DMS79 (cell line): Measurements from ENCODE around the gene ACTR1A.
"Not testable (repeated sequence)": the region's sequence is repeated elsewhere in the genome, so short reads cannot be mapped to it uniquely, and the experiment has no call there.

Source experiments
- DNase-seq: peaks from one replicate; lab custom pipeline; 2025; lab: John Stamatoyannopoulos, UW

The ACTR1A gene

GRCh38 chr10:102484021-102484420 lies 18.5 kb downstream of the ACTR1A start:
- DNase-seq = no peak

DNA sequence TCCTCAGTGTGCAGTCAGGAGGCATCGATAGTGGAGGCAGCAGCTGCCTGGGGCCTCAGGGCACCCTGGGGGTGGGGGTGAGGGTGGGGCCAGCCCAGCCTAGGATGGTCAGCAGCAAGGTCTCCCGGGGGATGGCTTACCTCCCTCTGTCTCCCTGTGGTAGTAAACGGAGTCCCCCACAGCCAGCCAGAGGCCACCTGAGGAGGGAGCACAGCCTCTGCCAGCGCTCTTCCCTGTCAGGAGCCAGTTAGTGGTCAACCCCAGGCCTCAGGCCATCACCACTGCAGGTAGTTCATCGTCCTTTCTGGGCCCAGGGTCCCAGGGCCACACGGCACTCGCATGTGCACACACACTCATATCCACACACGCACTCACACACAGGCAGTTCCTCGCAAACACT lies 22.1 kb downstream of the ACTR1A start:
- no peak for DNase-seq

GRCh38 chr10:102479651-102480050 lies 22.9 kb downstream of the ACTR1A start:
- no peak for DNase-seq

GRCh38 chr10:102476466-102477141 lies 25.9 kb downstream of the ACTR1A start:
- peak; percentile 65 for DNase-seq

GRCh38 chr10:102475451-102476040 lies 27.0 kb downstream of the ACTR1A start:
- DNase-seq = no peak

- no peak for DNase-seq
These were observed 28.8 kb downstream of the ACTR1A start for GRCh38 chr10:102473445-102474331.

DNA sequence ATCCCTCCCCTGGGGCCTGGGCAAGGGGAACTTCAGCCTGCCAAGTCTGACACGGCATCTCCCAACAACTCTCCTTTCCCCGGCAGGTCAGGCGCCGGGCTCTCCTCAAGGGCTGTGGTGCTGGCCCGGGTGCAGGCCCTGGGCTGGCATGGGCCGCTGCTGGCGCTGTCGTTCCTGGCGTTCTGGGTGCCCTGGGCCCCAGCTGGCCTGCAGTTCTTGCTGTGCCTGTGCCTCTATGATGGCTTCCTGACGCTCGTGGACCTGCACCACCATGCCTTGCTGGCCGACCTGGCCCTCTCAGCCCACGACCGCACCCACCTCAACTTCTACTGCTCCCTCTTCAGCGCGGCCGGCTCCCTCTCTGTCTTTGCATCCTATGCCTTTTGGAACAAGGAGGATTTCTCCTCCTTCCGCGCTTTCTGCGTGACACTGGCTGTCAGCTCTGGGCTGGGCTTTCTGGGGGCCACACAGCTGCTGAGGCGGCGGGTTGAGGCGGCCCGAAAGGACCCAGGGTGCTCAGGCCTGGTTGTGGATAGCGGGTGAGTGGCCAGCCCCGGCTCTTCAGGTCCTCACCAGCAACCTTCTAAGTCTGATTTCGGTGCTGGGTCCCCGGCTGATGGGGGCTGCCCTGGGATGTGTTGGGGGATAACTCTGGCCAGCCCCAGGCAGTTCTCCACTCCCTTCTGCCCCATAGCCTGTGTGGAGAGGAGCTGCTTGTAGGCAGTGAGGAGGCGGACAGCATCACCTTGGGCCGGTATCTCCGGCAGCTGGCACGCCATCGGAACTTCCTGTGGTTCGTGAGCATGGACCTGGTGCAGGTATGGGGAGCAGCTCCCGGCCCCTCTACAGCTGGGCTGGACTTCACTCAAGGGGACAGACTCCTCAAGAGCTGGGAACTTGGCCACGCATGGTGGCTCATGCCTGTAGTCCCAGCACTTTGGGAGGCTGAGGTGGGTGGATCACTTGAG lies 31.6 kb downstream of the ACTR1A start:
- no peak for DNase-seq

DNA sequence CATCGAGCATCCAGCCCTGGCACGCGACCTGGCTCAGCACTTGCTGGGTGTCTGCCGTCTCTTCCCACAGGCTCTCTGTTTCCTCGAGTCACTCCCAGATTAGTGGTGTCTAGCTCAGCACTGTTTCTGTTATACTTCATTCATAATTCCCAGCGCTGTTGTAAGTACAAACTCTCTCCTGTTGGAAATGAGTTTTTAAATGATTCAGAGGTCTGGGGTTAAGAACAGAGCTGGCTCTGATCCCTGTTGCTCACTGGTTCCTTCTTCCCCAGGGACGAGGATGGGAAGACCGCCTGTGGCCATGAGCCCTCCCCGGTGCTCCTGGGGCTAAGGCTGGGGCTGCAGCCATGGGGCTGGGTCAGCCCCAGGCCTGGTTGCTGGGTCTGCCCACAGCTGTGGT lies 33.8 kb downstream of the ACTR1A start:
- no peak for DNase-seq

DNA sequence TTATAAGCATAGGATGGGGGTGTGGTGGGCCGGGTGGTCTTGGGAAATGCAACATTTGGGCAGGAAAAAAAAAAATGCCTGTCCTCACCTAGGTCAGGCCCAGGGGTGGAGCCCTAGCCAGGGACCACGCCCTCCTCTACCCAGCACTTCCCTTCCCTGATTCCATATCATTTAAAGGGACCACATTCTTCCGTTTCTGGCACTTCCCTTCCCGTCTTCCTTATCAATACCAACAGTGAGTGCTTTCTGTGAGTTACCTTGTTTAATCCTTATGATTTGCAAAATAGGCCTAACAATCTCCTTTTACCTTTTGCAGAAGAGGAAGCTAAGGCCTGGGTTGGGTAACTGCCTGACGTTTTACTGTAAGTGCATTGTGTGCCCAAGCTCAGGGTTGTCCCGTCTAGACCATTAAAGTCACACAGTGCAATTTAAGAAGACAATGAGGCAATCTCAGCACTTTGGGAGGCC lies 34.5 kb downstream of the ACTR1A start:
- no peak for DNase-seq

GRCh38 chr10:102467318-102467717 lies 35.2 kb downstream of the ACTR1A start:
- no peak for DNase-seq

- DNase-seq = no peak
These were observed 37.0 kb downstream of the ACTR1A start for GRCh38 chr10:102465466-102465865.

DNA sequence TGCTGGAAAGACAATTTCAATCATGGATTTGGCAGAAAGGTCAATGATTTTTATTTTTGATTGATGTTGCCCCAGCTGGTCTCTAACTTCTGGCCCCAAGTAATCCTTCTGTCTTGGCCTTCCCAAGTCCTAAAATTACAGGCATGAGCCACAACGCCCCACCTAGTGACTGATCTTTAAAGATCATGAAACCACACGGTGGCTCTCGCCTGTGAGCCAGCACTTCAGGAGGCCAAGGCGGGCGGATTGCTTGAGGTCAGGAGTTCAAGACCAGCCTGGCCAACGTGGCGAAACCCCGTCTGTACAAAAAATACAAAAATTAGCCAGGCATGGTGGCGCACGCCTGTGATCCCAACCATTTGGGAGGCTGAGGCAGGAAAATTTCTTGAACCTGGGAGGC lies 38.5 kb downstream of the ACTR1A start:
- no peak for DNase-seq

DNA sequence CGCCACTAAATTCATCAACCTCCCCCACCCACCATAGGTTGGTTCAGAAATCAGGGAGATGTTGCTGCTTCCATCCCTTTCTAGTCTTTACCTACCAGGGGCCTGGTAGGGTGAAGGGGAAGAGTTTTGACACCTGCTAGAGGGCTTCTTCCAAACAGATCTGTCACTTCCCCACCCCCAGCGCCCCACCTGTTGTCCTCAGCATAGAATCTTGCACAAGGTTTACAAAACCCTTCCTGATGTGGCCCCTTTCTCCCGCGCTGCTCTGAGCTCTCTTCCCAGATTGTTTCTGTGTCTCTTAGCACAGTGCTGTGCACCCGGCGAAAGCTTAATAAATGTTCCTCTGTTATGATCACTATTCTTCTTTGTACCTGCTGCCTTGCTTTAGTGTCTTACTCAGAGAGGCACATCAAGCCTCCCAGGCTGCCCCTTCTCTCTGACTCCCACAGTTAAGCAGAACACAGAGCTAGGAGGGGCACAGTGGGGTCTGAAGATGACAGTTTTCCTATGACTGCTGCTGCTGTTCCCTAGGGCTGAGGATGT lies 39.9 kb downstream of the ACTR1A start:
- no peak for DNase-seq

GRCh38 chr10:102461187-102462054 lies 41.1 kb downstream of the ACTR1A start:
- peak; percentile 53 for DNase-seq

GRCh38 chr10:102460836-102461186 lies 41.7 kb downstream of the ACTR1A start:
- DNase-seq = peak; percentile 53

DNA sequence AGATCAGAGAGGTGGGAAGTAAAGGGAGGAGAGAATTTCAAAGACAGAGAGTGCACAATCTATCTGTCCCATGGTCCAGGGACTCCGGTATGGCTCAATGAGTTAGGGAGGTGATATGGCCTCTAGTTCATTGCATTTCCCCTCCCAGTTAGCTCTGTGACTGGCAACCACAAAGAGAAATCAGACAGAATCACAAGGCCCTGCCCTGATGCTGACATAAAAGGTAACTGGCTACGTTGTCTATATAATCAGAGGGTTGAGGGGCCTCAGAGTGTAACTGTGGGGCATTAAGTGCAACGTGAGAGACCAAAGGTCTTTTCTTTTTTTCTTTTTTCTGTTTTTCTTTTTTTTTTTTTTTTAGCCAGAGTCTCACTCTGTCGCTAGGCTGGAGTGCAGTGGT lies 43.9 kb downstream of the ACTR1A start:
- DNase-seq = no peak

DNA sequence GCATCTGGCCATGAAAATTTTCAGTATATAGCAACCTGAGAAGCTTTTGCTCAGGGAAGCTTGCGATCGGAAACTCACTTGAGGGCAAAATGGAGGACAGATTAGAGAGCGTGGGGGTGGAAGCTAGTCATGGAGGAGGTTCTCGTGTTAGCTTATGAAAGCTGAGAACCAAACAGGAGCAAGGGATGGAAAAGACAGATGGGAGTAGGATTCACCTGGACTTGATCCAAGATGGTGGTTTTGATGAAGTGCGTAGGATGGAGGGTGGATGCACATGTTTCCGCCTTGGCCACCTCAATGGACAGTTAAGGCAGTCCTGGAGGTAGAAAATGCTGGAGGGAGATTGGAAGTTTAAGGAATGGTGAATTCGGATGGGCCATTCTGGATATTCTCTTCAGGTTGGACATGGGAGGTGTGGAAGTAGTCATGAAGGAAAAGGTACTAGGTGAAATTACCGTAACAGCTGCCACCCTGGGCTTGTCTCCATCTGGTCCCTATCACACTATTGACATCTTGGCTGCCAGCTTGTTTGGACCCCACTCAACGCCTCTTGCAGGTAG lies 44.8 kb downstream of the ACTR1A start:
- no peak for DNase-seq

DNA sequence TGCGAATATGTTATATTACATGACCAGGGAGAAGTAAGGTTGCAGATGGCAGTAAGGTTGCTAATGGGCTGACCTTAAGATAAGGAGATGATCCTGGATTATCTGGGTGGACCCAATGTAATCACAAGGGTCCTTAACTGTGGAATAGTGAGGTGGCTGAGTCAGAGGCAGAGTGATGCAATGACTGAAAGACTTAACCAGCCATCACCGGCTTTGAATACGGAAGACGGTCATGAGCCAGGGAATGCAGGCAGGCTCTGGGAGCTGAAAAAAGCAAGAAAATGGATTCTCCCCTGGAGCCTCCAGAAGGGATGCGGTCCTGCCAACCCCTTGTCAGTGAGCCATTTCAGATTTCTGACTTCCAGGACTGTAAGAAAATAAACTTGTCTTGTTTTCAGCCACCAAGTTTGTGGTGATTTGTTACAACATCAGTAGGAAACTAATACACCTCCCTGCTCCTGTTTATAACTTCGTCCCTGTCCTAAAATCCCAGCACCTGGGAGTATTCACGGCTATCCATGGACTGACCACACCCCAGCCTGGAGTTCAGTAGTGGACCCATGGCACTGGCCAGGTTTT lies 46.5 kb downstream of the ACTR1A start:
- DNase-seq = no peak

GRCh38 chr10:102454662-102455487 lies 47.6 kb downstream of the ACTR1A start:
- not testable (repeated sequence) for DNase-seq
